ENCODE results near the gene CLASRP. TPM values are rescaled to one million over a fixed set of nuclear protein-coding genes. Genes with fewer than 3 reads are reported as not detected.

Gene CLASRP
- total RNA-seq, 1 experiment from 2014 or later, result 31.4 TPM

Small RNA genes lying within 50 kb of the gene (small RNA-seq; reads per million reads assigned to genes)
- gene RNU6-611P, result 0 reads per million in 2 experiments

Other genes with a start within 250 kb of the CLASRP start
- gene BCAM, start 229.9 kb upstream of the CLASRP start, total RNA-seq (2014; rRNA removed; shearing (Covaris generic)), result 2.3 and 3.1 TPM in 2 replicates
- gene NECTIN2, start 192.7 kb upstream of the CLASRP start, total RNA-seq (2014; rRNA removed; shearing (Covaris generic)), result 24.3 and 29.4 TPM in 2 replicates
- 43.7 and 60.7 TPM in 2 replicates for gene TOMM40, start 147.8 kb upstream of the CLASRP start, total RNA-seq (2014; rRNA removed; shearing (Covaris generic))
- gene APOE, start 133.2 kb upstream of the CLASRP start, total RNA-seq (2014; rRNA removed; shearing (Covaris generic)), result 0.84 and 1.2 TPM in 2 replicates
- gene APOC1, start 124.4 kb upstream of the CLASRP start, total RNA-seq (2014; rRNA removed; shearing (Covaris generic)), result 6.1 and 9.6 TPM in 2 replicates
- gene APOC4, start 96.8 kb upstream of the CLASRP start, total RNA-seq (2014; rRNA removed; shearing (Covaris generic)), result not detected in 2 replicates
- not detected in 2 replicates for gene APOC2, start 93.0 kb upstream of the CLASRP start, total RNA-seq (2014; rRNA removed; shearing (Covaris generic))
- 31.0 and 31.2 TPM in 2 replicates for gene CLPTM1, start 83.7 kb upstream of the CLASRP start, total RNA-seq (2014; rRNA removed; shearing (Covaris generic))
- 10.1 and 12.5 TPM in 2 replicates for gene RELB, start 37.6 kb upstream of the CLASRP start, total RNA-seq (2014; rRNA removed; shearing (Covaris generic))
- gene ZNF296, start 37.4 kb downstream of the CLASRP start, total RNA-seq (2014; rRNA removed; shearing (Covaris generic)), result 0.27 and 1.4 TPM in 2 replicates
- gene GEMIN7, start 40.2 kb downstream of the CLASRP start, total RNA-seq (2014; rRNA removed; shearing (Covaris generic)), result 20.2 and 24.5 TPM in 2 replicates
- 10.8 and 11.8 TPM in 2 replicates for gene PPP1R37, start 54.1 kb downstream of the CLASRP start, total RNA-seq (2014; rRNA removed; shearing (Covaris generic))
- gene NKPD1, start 121.9 kb downstream of the CLASRP start, total RNA-seq (2014; rRNA removed; shearing (Covaris generic)), result 0.07 TPM in 1 of 2 replicates, not detected in the other
- gene TRAPPC6A, start 139.2 kb downstream of the CLASRP start, total RNA-seq (2014; rRNA removed; shearing (Covaris generic)), result 5.3 and 5.8 TPM in 2 replicates
- 4.0 and 4.2 TPM in 2 replicates for gene BLOC1S3, start 139.7 kb downstream of the CLASRP start, total RNA-seq (2014; rRNA removed; shearing (Covaris generic))
- not detected in 2 replicates for gene EXOC3L2, start 206.4 kb downstream of the CLASRP start, total RNA-seq (2014; rRNA removed; shearing (Covaris generic))
- 22.4 and 28.1 TPM in 2 replicates for gene MARK4, start 212.2 kb downstream of the CLASRP start, total RNA-seq (2014; rRNA removed; shearing (Covaris generic))